Hematopoietic multipotent progenitor cell treated with erythropoietin and hydrocortisone succinate and interleukin-3 and kit ligand, for 6 days (in vitro differentiated cells): Measurements from ENCODE around the gene SIL1.

ENCODE experiments used
- DNase-seq: peaks from one replicate; pipeline ENCODE4 v3.0.0-alpha.2; 2015

Gene SIL1

DNA sequence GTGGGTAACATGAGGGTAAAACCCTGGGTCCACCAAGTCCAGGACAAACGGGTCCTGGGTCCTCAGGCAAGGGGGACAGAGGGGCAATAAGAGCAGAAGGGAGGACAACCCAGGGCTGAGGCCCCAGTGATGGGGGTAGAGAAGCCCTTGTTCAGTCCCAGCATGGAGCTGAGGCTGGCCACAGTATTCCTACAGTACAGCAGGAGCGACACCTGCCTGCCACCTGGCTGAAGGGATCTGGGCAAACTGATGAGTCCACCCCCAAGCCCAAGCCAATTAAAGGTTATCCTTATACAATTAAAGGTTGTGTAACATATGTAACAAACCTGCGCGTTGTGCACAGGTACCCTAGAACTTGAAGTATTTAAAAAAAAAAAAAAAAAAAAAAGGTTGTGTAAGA lies 225.3 kb downstream of the SIL1 start:
- DNase-seq = no peak

GRCh38 chr5:138972230-138972629 lies 225.9 kb downstream of the SIL1 start:
- DNase-seq = no peak

GRCh38 chr5:138969323-138970002 lies 228.7 kb downstream of the SIL1 start:
- DNase-seq = no peak

GRCh38 chr5:138968601-138969000 lies 229.6 kb downstream of the SIL1 start:
- DNase-seq = no peak

DNA sequence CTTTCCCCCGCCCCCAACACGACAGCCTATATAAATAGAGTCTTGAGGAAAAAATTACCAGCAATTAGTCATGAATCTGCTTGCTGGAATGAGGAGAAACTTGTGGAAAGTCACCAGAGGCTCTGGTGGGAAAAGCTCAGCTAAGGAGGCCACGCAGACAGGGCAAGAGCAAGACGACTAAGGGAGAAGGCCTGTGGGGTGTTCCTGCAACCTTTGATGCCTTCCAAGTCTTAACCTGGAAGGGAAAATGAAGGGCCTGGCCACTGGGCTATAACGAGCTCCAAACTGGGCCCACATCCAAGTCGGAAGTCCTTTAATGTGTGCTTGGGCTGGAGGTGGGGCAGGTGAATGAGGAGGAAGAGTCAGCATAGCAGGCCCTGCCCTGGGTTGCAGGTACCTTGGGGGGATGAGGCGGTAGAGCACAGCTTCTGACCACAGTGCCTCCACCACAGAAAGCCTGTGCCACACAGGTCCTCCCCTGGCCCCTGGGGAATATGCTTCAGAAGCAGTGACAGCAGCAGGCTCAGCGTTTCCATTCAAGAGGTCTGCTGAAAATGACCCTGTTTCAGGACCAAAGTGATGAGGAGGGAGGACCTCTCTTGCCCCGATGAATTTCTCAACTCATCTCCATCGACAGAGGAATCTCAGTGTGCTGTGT lies 230.2 kb downstream of the SIL1 start:
- DNase-seq = no peak

DNA sequence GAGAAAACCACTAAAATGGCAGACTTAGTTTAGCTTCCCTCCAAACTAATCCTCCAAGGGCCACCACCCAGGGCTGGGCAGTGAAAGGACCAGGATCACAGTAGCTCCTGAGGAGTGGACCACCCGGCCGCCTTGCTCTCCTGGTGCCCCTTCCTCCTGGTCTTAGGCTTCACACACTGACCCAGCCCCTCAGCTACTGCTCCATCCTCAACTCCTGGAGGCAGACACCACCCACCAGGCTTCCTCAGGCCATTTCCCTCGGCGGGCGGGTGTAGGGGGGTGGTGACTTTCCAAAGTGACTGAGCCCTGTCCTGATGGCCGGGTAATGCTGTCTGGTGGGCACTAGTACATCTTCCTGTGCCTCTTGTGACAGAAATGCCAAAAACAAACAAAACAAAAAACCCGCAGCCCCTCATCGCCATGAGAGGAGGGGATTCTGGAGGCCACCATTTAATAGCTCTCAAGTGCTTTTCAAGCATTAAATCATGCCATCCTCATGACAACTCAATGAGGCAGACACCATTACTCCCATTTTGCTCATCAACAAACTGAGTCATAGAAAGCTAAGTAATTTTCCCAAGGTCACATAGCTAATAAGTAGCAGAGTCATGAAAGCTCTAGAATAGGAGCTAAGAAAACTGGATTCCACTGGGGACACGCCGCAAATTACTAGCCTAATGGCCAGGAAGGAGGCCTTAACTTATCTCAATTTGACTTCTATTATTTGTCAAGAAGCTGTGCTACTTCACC lies 231.8 kb downstream of the SIL1 start:
- no peak for DNase-seq

DNA sequence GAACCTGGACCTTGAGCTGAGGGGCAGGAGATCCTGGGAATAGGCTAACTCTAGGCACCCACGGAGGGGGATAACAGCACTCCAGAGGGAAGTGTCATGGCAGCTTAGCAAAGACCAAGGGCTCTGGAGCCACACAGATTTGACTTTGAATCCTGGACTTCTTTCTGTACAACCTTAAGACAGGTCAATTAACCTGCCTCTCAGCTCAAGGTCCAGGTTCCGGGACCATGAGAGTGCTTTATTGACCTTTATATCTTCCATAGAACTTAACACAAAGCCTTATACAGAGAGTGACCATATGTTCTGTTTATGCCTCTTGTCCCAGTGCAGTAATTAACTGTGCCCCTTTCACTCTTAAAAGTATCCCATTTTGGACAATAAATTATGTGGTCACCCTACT lies 232.5 kb downstream of the SIL1 start:
- DNase-seq = no peak

- no peak for DNase-seq
Observed at GRCh38 chr5:138964647-138965201, 233.4 kb downstream of the SIL1 start.

- no peak for DNase-seq
Observed at GRCh38 chr5:138963763-138964371, 234.3 kb downstream of the SIL1 start.

- no peak for DNase-seq
Observed at GRCh38 chr5:138962614-138963370, 235.4 kb downstream of the SIL1 start.

DNA sequence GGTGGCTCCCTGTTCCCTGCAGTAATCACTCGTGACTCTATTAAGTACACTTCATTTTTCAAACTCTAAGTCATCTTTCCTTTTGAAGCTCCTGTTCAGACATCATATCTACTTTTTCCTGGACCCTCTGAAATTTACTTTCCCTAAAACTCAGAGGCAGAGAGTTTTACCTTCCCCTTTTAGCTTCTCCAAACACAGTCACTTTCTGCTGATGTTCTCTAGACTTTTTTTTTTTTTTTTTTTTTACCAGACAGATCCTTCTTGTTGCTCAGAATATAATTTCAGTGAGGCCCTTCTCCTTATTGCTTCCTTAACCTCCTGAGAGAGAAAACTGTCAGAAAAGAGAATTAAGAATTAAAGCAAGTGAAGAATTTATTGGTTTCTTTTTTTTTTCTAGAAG lies 236.4 kb downstream of the SIL1 start:
- no peak for DNase-seq

- DNase-seq = no peak
Observed at GRCh38 chr5:138961221-138961620, 236.9 kb downstream of the SIL1 start.

DNA sequence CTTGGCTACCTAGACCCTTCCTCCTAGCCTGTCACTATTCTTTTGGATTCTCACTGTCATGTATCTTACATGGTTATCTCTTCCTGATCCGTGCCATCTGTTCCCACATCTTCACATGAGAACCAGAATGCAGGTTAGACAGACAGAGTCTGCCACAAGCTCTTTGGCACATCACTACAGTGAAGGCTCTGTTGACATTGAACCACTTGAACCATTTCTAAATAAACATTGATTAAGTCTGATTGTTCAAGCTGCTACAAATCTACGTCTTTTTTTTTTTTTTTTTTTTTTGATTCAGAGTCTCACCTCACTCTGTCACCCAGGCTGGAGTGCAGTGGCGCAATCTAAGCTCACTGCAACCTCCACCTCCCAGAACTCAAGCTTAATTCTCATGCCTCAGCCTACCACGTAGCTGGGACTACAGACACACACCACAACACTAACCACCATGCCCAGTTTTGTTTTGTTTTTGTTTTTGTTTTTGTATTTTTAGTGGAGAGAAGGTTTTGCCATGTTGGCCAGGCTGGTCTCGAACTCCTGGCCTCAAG lies 237.9 kb downstream of the SIL1 start:
- DNase-seq = no peak

DNA sequence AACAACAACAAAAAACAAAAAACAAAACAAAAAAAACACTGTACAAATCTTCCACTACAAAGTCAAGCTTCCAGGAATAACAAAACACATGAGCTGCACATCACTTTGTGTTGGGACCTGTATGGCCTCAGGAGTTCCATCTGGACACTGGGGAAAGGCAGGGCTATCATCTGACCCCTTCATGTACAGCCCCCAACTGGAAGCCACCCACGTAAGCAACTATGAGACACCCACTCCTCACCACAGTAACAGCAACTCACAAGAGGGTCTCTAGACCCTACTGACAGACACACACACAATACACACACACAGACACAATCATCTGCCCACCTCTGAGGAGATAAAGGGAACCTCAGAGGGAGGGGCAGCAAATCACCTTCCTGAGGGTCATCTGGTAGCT lies 241.4 kb downstream of the SIL1 start:
- no peak for DNase-seq

GRCh38 chr5:138955671-138956295 lies 242.4 kb downstream of the SIL1 start:
- DNase-seq = no peak

DNA sequence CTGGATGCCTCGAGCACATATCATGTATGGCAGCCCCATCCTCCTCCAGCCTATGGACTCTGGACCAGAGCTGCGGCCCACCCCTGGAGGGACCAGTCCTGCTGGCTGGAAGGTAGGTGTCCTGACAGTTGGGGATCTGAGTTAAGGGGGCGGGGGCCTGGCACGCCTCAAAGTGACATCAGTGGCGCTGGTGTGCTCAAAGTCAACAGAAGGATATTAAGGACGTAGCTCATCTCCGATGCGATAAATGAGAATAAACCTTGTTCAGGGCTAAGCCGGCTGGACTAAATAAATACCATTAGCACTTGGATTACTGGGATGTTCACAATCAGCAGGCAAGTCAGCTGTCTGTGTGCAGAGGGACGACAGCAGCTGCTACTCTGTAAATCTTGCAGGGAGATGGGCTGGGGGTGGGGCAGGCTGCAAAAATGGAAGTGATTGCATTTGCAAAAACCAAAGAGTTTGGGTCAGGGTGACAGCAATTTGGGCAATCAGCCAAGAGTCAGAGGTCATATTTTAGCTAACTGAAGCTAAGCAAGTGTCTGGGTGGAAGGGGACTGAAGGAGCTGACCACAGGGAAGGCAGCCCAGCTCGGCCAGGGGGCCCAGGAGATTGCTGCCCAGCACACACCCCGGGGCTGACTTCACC lies 243.0 kb downstream of the SIL1 start:
- no peak for DNase-seq

GRCh38 chr5:138954257-138955012 lies 243.7 kb downstream of the SIL1 start:
- DNase-seq = no peak

DNA sequence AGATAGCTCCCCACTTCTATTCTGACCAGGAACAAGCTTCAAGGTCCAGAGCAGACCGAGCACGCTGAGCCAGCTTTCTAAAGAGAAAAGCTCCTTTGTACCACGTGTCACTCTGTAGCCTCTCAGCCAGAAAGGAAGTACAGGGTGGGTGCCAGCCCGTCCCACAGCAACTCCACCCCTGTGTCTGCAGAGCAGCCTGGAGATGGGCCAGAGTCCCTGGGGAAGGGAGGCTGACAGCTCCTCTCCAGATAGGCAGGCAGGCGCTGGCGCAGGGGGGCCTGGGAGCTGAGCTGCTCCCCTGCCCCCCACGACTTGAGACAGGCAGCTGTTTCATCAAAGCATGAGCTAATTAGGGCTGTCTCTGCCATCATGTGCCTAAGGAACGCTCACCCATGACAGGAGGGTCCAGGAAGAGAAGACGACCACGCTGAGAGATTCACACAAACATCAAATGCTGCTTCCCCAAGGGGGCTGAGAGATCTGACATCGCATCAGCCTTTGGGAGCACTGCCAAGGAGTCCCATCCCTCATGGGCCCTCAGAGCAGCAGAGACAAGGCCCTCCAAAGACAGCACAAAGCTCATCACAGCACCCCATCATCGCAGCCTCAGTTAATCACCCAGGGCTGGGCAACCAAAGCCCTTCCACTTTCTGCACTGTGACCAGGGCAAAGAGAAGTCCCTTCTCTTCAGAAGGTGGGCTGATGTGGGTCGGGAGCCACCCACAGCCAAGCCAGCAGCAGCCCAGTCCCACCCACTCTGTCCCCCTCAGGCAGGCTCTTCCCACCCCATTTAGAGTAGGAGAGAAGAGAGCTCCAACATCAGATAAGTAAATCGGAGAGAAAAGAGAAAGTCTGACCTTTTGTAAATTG lies 244.5 kb downstream of the SIL1 start:
- DNase-seq = peak; percentile 94

GRCh38 chr5:138952962-138953361 lies 245.2 kb downstream of the SIL1 start:
- DNase-seq = peak; percentile 78
